GM20431 (cell line): Measurements from ENCODE around the gene RBM15B.

Experiments
- in situ Hi-C: fragments of 300-500 bp; cut with MseI, MboI; formaldehyde crosslinking; loops from one replicate; pipeline ENCODE4 v1.15.0; 2020; ENCODE audit warnings: low sequenced_read_pairs; ENCODE audit not compliant: unreplicated experiment

The RBM15B gene

GRCh38 chr3:51391075-51391565 lies at the start of gene RBM15B:
Gene RBM15B (plus strand): TSS chr3:51391285. CDS start chr3:51391400, 115 bp downstream.
- in situ Hi-C loops: no loop called here

DNA sequence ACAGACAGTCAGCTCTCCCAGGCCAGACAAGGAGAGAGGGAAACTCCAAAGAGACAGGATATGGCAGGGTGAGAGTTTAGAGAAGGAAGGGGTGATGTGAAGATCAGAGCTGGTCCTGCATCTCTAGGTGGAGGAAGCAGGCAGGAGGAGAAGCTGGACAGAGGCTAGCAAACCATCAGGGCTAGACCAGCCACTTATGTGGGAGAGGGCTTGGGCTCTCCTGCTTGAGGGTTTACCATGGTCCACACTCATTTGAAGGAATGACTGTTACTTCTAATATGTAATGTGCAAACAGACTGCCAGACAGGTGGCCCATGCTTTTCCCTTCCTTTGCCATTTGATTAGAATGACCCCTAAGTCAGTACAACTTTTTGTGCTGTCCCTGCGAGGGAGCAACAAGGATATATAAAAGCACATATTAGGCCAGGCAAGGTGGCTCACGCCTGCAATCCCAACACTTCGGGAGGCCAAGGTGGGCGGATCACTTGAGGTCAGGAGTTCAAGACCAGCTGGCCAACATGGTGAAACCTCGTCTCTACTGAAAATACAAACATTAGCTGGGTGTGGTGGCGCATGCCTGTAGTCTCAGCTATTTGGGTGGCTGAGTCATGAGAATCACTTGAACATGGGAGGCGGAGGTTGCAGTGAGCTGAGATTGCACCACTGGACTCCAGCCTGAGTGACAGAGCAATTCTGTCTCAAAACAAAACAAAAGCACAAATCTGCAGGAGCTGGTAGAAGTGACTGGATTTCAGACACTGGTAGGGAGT lies 47.0 kb upstream of the RBM15B start:
- in situ Hi-C loops: no loop called here

DNA sequence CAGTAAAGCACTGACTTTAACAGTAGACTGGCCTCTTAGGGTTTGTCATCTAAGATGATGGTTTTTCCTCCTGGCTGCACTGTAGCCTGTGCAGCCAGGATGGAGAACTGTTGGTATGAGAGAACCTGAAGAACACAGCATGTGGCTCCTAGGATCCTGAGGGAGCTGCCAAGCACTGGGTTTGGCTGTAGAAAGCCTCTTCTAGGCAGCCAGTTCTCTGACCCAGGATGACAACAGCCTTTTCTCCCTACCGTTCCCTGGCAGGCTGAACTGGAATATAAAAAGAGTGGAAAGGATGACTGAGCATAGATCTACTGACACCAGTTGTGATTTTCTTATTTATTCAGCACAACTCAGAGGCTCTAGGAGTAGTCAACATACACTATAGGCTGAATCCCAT lies 40.3 kb upstream of the RBM15B start:
- in situ Hi-C loops: loop anchor here (25.0 kb wide), 1 partner anchor 388 kb away; no protein-coding TSS in a partner anchor

GRCh38 chr3:51353131-51353530 lies 38.0 kb upstream of the RBM15B start:
- in situ Hi-C loops: loop anchor here (25.0 kb wide), 1 partner anchor 391 kb away; no protein-coding TSS in a partner anchor

GRCh38 chr3:51353691-51354090 lies 37.4 kb upstream of the RBM15B start:
- in situ Hi-C loops: loop anchor here (25.0 kb wide), 1 partner anchor 391 kb away; no protein-coding TSS in a partner anchor

DNA sequence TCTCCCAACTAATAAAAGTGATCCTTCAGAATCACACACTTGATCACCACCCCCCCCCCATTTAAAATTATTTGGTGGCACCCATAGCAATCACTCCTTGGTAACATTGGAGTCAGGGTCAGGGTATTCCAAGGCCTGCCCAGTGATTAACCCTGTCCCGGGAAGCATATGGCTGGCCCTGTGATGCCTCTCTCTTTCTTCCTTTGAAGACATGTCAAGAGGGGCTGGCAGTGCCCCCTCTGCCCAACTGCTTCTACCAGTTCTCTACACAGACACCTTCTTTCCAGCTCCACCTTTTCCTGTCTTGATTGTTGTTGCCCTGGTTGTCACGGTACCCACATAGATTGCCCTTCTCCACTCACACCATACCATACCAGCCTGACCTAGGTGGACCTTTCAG lies 36.9 kb upstream of the RBM15B start:
- in situ Hi-C loops: loop anchor here (25.0 kb wide), 1 partner anchor 392 kb away; no protein-coding TSS in a partner anchor

- in situ Hi-C loops: loop anchor here (25.0 kb wide), 1 partner anchor 393 kb away; no protein-coding TSS in a partner anchor
Measured at GRCh38 chr3:51354731-51355615, 36.1 kb upstream of the RBM15B start.

DNA sequence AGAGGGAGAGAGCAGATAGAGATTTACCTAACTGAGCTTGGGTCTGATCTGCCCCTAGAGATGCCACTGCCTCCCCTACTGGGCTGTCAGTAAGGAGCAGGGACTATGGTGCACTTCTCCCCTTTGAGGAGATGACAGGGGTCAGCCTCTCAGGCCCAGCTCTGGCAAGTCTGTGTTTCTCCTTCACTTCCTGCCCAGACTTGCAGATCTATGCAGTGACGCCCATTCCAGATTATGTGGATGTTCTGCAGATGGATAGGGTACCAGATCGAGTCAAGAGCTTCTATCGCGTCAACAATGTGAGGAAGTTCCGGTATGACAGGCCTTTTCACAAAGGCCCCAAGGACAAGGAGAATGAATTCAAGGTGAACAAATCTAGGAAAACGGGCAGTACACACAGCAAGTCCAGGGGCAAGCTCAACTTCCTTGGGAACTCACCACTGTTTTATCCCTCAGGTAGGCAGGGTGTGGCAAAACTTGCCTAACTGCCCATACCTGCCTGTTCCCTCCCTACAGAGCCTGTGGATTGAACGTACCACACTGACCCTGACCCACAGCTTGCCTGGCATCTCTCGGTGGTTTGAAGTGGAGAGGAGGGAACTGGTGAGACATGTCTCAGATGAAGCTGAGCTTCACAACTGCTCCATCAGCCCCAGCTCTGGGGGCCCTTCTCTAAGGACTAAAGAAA lies 35.0 kb upstream of the RBM15B start:
- in situ Hi-C loops: loop anchor here (25.0 kb wide), 1 partner anchor 394 kb away; no protein-coding TSS in a partner anchor

DNA sequence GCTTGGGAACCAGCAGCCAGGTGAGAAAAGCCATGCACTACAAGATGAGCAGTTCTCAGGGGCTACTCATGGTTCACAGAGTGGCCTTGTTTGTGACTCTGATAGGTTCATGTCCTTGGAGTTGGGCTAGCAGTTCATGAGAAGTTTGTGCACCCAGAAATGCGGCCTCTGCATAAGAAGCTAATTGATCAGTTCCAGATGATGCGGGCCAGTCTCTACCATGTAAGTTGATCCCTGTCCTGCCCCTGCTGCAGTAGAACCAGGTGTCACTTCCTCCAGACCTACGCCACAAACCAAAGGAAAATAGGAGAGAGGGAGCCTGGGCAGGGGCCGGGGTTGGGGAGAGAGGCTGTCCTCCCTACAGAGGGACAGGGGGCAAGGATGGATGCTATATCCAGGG lies 33.2 kb upstream of the RBM15B start:
- in situ Hi-C loops: loop anchor here (25.0 kb wide), 1 partner anchor 396 kb away; no protein-coding TSS in a partner anchor

- in situ Hi-C loops: loop anchor here (25.0 kb wide), 1 partner anchor 397 kb away; no protein-coding TSS in a partner anchor
Measured at GRCh38 chr3:51358981-51359380, 32.1 kb upstream of the RBM15B start.

GRCh38 chr3:51360806-51361205 lies 30.3 kb upstream of the RBM15B start:
- in situ Hi-C loops: loop anchor here (25.0 kb wide), 1 partner anchor 399 kb away; no protein-coding TSS in a partner anchor

DNA sequence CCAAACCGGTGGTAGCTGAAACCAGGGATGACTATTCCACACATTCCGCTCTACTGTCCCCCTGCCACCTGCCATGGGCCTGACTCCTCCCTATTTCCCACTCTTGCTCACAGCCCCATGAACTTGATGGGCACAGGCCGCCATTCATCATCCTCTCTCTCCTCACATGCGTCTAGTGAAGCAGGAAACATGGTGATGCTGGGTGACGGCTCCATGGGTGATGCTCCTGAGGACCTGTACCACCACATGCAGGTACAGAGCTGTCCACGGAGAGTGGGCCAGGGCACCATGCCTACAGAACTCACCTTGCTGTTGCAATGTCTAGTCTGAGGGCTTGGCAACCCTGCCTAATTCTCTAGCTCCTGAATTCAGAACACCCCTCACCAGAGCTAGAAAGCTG lies 29.3 kb upstream of the RBM15B start:
- in situ Hi-C loops: loop anchor here (25.0 kb wide), 1 partner anchor 399 kb away; no protein-coding TSS in a partner anchor

GRCh38 chr3:51362476-51362875 lies 28.6 kb upstream of the RBM15B start:
- in situ Hi-C loops: loop anchor here (25.0 kb wide), 1 partner anchor 400 kb away; no protein-coding TSS in a partner anchor

GRCh38 chr3:51368276-51368675 lies 22.8 kb upstream of the RBM15B start:
- in situ Hi-C loops: loop anchor here (25.0 kb wide), 1 partner anchor 406 kb away; no protein-coding TSS in a partner anchor

GRCh38 chr3:51371943-51372557 lies 19.0 kb upstream of the RBM15B start:
- in situ Hi-C loops: loop anchor here (10.0 to 25.0 kb wide), 2 partner anchors 410 to 757 kb away; partner anchors contain the start of genes CISH and MAPKAPK3

DNA sequence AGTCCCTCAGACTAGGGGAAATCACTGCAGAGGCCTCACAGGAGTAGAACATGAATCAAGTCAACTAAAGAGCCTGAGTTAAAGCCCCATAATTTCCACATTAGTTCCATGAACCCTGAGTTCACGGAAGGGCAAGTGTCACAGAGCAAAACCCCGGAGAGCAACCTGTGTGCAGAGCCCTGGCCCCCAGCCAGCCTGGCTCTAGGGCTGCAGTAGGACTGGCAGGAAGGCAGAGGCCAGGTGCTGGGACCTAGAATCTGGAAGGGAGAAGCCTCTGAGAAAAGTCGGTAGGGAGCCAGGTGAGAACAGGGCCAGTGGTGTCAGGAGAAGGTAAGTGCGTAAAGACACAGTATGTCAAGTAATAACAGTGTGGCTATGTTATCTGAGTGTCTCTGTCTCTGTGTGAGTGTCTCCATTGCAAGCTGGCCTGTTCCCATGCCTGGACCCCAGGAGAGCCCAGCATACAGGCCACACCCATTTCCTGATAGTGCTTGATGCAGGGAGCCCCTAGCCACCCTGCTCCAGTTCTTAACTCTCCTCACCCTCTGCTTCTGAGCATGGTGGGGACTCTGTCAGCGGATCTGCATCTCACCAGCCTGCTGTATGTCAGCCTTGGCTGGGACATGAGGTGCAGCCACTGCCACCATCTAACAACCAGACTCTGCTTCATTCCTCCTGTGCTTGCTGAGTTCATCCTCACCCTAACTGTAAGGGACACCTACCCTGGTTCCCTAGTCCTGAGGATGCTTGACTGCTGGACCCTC lies 17.2 kb upstream of the RBM15B start:
- in situ Hi-C loops: loop anchor here (10.0 to 25.0 kb wide), 2 partner anchors 412 to 759 kb away; partner anchors contain the start of genes CISH and MAPKAPK3

DNA sequence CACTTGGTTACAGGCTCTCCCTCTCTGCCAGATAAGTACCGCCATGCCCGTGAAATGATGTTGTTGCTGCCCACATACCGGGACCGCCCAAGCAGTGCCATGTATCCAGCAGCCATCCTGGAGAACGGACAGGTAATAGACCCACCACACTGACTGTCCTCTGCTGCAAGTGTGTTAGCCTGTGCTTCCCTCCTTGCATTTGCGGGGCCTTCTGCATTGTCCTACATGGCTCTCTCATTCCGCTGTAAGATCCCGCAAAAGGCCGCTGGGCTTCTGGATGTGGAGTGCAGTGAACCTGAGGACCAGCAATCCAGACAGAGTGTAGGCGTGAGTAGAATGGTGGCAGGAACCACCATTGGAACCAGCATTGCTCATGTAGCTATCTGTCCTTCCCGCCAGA lies 16.6 kb upstream of the RBM15B start:
- in situ Hi-C loops: loop anchor here (10.0 to 25.0 kb wide), 2 partner anchors 412 to 760 kb away; partner anchors contain the start of genes CISH and MAPKAPK3

GRCh38 chr3:51375136-51375535 lies 15.9 kb upstream of the RBM15B start:
- in situ Hi-C loops: loop anchor here (10.0 kb wide), 1 partner anchor 760 kb away; the partner anchor contains the start of genes CISH and MAPKAPK3
